HG03103 (cell line): ENCODE measurements around the gene RWDD3.

Experiments used
- ATAC-seq: cut with Tn5 transposase; IDR thresholded peaks from one replicate; pipeline ENCODE4 v1.9.1; 2021; ENCODE audit warnings: low read depth; ENCODE audit not compliant: unreplicated experiment

RWDD3 gene

GRCh38 chr1:95233737-95234500, at the start of gene RWDD3:
TSS of gene RWDD3 (plus strand) at chr1:95234210. CDS start at chr1:95234231, 21 bp downstream.
- ATAC-seq, result peak; percentile 95

- ATAC-seq, result no peak
Measured at GRCh38 chr1:95186149-95186548, 47.9 kb upstream of the RWDD3 start.

GRCh38 chr1:95193591-95193990, 40.4 kb upstream of the RWDD3 start:
- ATAC-seq, result no peak

- no peak for ATAC-seq
Measured at GRCh38 chr1:95195046-95195445, 39.0 kb upstream of the RWDD3 start.

GRCh38 chr1:95196017-95196416, 38.0 kb upstream of the RWDD3 start:
- no peak for ATAC-seq

- no peak for ATAC-seq
Measured at GRCh38 chr1:95197616-95198252, 36.3 kb upstream of the RWDD3 start.

GRCh38 chr1:95201905-95202304, 32.1 kb upstream of the RWDD3 start:
- no peak for ATAC-seq

GRCh38 chr1:95203908-95204437, 30.0 kb upstream of the RWDD3 start:
- no peak for ATAC-seq

GRCh38 chr1:95206514-95206913, 27.5 kb upstream of the RWDD3 start:
- ATAC-seq, result no peak

- no peak for ATAC-seq
Measured at GRCh38 chr1:95207223-95207935, 26.6 kb upstream of the RWDD3 start.

GRCh38 chr1:95208876-95209275, 25.1 kb upstream of the RWDD3 start:
- ATAC-seq, result no peak

- no peak for ATAC-seq
Measured at GRCh38 chr1:95209291-95209690, 24.7 kb upstream of the RWDD3 start.

GRCh38 chr1:95216292-95216990, 17.6 kb upstream of the RWDD3 start:
- no peak for ATAC-seq

GRCh38 chr1:95217371-95217770, 16.6 kb upstream of the RWDD3 start:
- ATAC-seq, result no peak

- ATAC-seq, result no peak
Measured at GRCh38 chr1:95219407-95219806, 14.6 kb upstream of the RWDD3 start.

GRCh38 chr1:95221306-95221705, 12.7 kb upstream of the RWDD3 start:
- no peak for ATAC-seq

- ATAC-seq, result no peak
Measured at GRCh38 chr1:95222629-95223028, 11.4 kb upstream of the RWDD3 start.

GRCh38 chr1:95223110-95223509, 10.9 kb upstream of the RWDD3 start:
- ATAC-seq, result no peak

- no peak for ATAC-seq
Measured at GRCh38 chr1:95226781-95227660, 7.0 kb upstream of the RWDD3 start.

- no peak for ATAC-seq
Measured at GRCh38 chr1:95229037-95229436, 5.0 kb upstream of the RWDD3 start.
